H1 (cell line): ENCODE data around the gene ZC3H18. TPM values are rescaled to one million over a fixed set of nuclear protein-coding genes. Genes with fewer than 3 reads are reported as not detected.

ENCODE experiments used
- CTCF ChIA-PET: fragments of 300-600 bp; sonication (Branson Sonifier 250); formaldehyde crosslinking; loops from one replicate; lab custom pipeline; 2021; ENCODE audit not compliant: partially characterized antibody; lab: Charles Lee
- POLR2A ChIA-PET: fragments of 300-600 bp; sonication (Branson Sonifier 250); formaldehyde crosslinking; loops from one replicate; lab custom pipeline; 2021; ENCODE audit warnings: inconsistent platforms; ENCODE audit not compliant: partially characterized antibody; lab: Charles Lee
- DNase-seq, 2 experiments: peaks; one replicate each; pipeline versions ENCODE4 v3.0.0 to v3.0.0-alpha.2; 2010 to 2022; ENCODE audit warnings: low spot score in 2 of 2, low read depth in 1 of 2, mixed read lengths in 1 of 2
- FAIRE-seq: peaks from 2 replicates; lab custom pipeline; 2011; peaks lifted over from hg19 to GRCh38; lab: Jason Lieb, UNC
- H2AFZ ChIP-seq: 2 replicates; pipeline ENCODE4 v1.8.1; 2012; ENCODE audit warnings: low read length, inconsistent platforms
- H2AK5ac ChIP-seq: 2 replicates; pipeline ENCODE4 v1.6.1; 2013; ENCODE audit warnings: low read depth, low read length
- H2BK120ac ChIP-seq: replicated peaks from 2 replicates; pipeline ENCODE3; 2013; ENCODE audit warnings: low read depth, low read length, inconsistent platforms
- H2BK12ac ChIP-seq: 2 replicates; pipeline ENCODE4 v1.6.1; 2013; ENCODE audit warnings: low read depth, low read length
- H2BK15ac ChIP-seq: 2 replicates; pipeline ENCODE4 v1.6.1; 2013; ENCODE audit warnings: low read length
- H2BK20ac ChIP-seq: 2 replicates; pipeline ENCODE4 v1.6.1; 2013; ENCODE audit warnings: low read length
- H2BK5ac ChIP-seq: 2 replicates; pipeline ENCODE4 v1.6.1; 2013; ENCODE audit warnings: low read depth, low read length
- H3K14ac ChIP-seq: 2 replicates; pipeline ENCODE4 v1.6.1; 2013; ENCODE audit warnings: inconsistent platforms; ENCODE audit not compliant: insufficient read length
- H3K18ac ChIP-seq: 2 replicates; pipeline ENCODE4 v1.6.1; 2013; ENCODE audit warnings: low read length; ENCODE audit errors: extremely low read depth
- H3K23ac ChIP-seq: 2 replicates; pipeline ENCODE4 v1.6.1; 2013; ENCODE audit warnings: inconsistent platforms; ENCODE audit not compliant: insufficient read length
- H3K23me2 ChIP-seq: 2 replicates; pipeline ENCODE4 v1.6.1; 2013; ENCODE audit warnings: low read depth, low read length
- H3K27ac ChIP-seq: 2 replicates; pipeline ENCODE4 v1.6.1; 2011; ENCODE audit warnings: low read depth, low read length, inconsistent platforms
- H3K27me3 ChIP-seq, 4 experiments: replicated peaks in 1 of 4; 1 replicate in 1 of 4; 2 replicates in 3 of 4; pipeline versions ENCODE4 v1.6.1 to v1.8.1; 2011 to 2013; ENCODE audit warnings: low read length in 3 of 4, mild to moderate bottlenecking in 3 of 4, inconsistent platforms in 2 of 4, mixed read lengths in 2 of 4, moderate library complexity in 1 of 4; ENCODE audit not compliant: control insufficient read depth in 3 of 4, insufficient read depth in 3 of 4; ENCODE audit errors: extremely low read depth in 1 of 4
- H3K36me3 ChIP-seq, 4 experiments: 2 replicates each; pipeline versions ENCODE4 v1.6.1 to v1.8.1; 2011 to 2013; ENCODE audit warnings: mild to moderate bottlenecking in 4 of 4, low read length in 3 of 4, moderate library complexity in 2 of 4, control low read depth in 1 of 4, inconsistent platforms in 1 of 4; ENCODE audit not compliant: insufficient read depth in 4 of 4, control insufficient read depth in 2 of 4
- H3K4ac ChIP-seq: replicated peaks from 2 replicates; pipeline ENCODE3; 2013; ENCODE audit warnings: low read length, low read depth, mixed read lengths, inconsistent platforms; ENCODE audit not compliant: insufficient read length
- H3K4me1 ChIP-seq, 4 experiments: replicated peaks in 1 of 4; 1 replicate in 1 of 4; 2 replicates in 3 of 4; pipeline versions ENCODE4 v1.6.1 to v1.8.1; 2011 to 2013; ENCODE audit warnings: low read length in 3 of 4, inconsistent platforms in 2 of 4, mixed read lengths in 1 of 4; ENCODE audit not compliant: insufficient read depth in 4 of 4, control insufficient read depth in 3 of 4
- H3K4me2 ChIP-seq, 2 experiments: 2 replicates each; pipeline versions ENCODE4 v1.6.1 to v1.8.1; 2011 to 2013; ENCODE audit warnings: low read depth in 2 of 2, low read length in 2 of 2, control low read depth in 1 of 2, inconsistent platforms in 1 of 2, mild to moderate bottlenecking in 1 of 2; ENCODE audit not compliant: insufficient read depth in 1 of 2
- H3K4me3 ChIP-seq, 4 experiments: fragments of 200-600, 300-600 bp in 1 of 4; sonication (generic), shearing (Covaris generic), sonication (Bioruptor Twin) in 1 of 4; 2 replicates each; pipeline versions ENCODE4 v1.5.1 to v1.8.1; 2011 to 2016; ENCODE audit warnings: low read length in 4 of 4, low read depth in 3 of 4, control low read depth in 2 of 4, inconsistent platforms in 2 of 4, mild to moderate bottlenecking in 2 of 4, mixed read lengths in 1 of 4, moderate library complexity in 1 of 4; ENCODE audit not compliant: insufficient read depth in 2 of 4; ENCODE audit errors: extremely low read depth in 1 of 4
- H3K56ac ChIP-seq: replicated peaks from 2 replicates; pipeline ENCODE3; 2013; ENCODE audit warnings: low read depth, mild to moderate bottlenecking, mixed read lengths, low read length, inconsistent platforms; ENCODE audit not compliant: insufficient read length
- H3K79me1 ChIP-seq: 2 replicates; pipeline ENCODE4 v1.6.1; 2013; ENCODE audit warnings: low read depth, low read length, control low read depth
- H3K79me2 ChIP-seq, 2 experiments: 2 replicates each; pipeline versions ENCODE4 v1.6.1 to v1.8.1; 2012 to 2013; ENCODE audit warnings: low read length in 2 of 2, mild to moderate bottlenecking in 2 of 2, inconsistent platforms in 1 of 2; ENCODE audit not compliant: insufficient read depth in 2 of 2, control insufficient read depth in 1 of 2
- H3K9ac ChIP-seq, 4 experiments: replicated peaks in 1 of 4; 1 replicate in 1 of 4; 2 replicates in 3 of 4; pipeline versions ENCODE4 v1.6.1 to v1.8.1; 2011 to 2013; ENCODE audit warnings: low read depth in 3 of 4, low read length in 3 of 4, control low read depth in 2 of 4, mild to moderate bottlenecking in 2 of 4, moderate library complexity in 2 of 4, inconsistent platforms in 1 of 4; ENCODE audit errors: extremely low read depth in 1 of 4
- H3K9me3 ChIP-seq, 2 experiments: 2 replicates each; pipeline versions ENCODE4 v1.6.1 to v1.8.1; 2012 to 2013; ENCODE audit warnings: mild to moderate bottlenecking in 2 of 2, moderate library complexity in 2 of 2, control low read depth in 1 of 2, inconsistent platforms in 1 of 2, low read depth in 1 of 2, low read length in 1 of 2, mixed read lengths in 1 of 2; ENCODE audit not compliant: insufficient read depth in 2 of 2
- H4K20me1 ChIP-seq, 2 experiments: replicated peaks in 1 of 2; 2 replicates each; pipeline versions ENCODE3 to v1.8.1; 2011 to 2013; ENCODE audit warnings: inconsistent platforms in 2 of 2, low read length in 2 of 2, mild to moderate bottlenecking in 1 of 2; ENCODE audit not compliant: insufficient read depth in 2 of 2, control insufficient read depth in 1 of 2
- H4K5ac ChIP-seq: 2 replicates; pipeline ENCODE4 v1.6.1; 2013; ENCODE audit warnings: low read length, low read depth, mixed read lengths, inconsistent platforms; ENCODE audit not compliant: insufficient read length
- H4K8ac ChIP-seq: 2 replicates; pipeline ENCODE4 v1.8.0; 2013; ENCODE audit warnings: mild to moderate bottlenecking, moderate library complexity, low read length, inconsistent platforms; ENCODE audit not compliant: insufficient read depth; ENCODE audit errors: extremely low read depth
- H4K91ac ChIP-seq: replicated peaks from 2 replicates; pipeline ENCODE3; 2013; ENCODE audit warnings: low read length, mixed read lengths, inconsistent platforms; ENCODE audit not compliant: insufficient read length
- CEBPB ChIP-seq: IDR thresholded peaks from 2 replicates; pipeline ENCODE4 v1.6.1; 2012; ENCODE audit warnings: low read depth, low read length
- CREB1 ChIP-seq: IDR thresholded peaks from 2 replicates; pipeline ENCODE4 v1.6.1; 2012; ENCODE audit warnings: inconsistent platforms
- HDAC2 ChIP-seq, 2 experiments: fragments of 300-600 bp in 1 of 2; sonication (generic) in 1 of 2; IDR thresholded peaks; 2 replicates each; pipeline ENCODE4 v1.6.1; 2011 to 2012; ENCODE audit warnings: low read depth in 2 of 2, low read length in 2 of 2, mild to moderate bottlenecking in 2 of 2, moderate library complexity in 2 of 2, borderline replicate concordance in 1 of 2, inconsistent platforms in 1 of 2
- KDM1A ChIP-seq: fragments of 200-600, 300-600 bp; sonication (generic); IDR thresholded peaks from 2 replicates; pipeline ENCODE4 v1.7.1; 2016; ENCODE audit warnings: mild to moderate bottlenecking, low read length, borderline replicate concordance
- KDM4A ChIP-seq: IDR thresholded peaks from one replicate; pipeline ENCODE4 v1.7.1; 2012; ENCODE audit warnings: low read depth, mild to moderate bottlenecking, moderate library complexity, low read length, inconsistent platforms; ENCODE audit not compliant: severe bottlenecking
- NRF1 ChIP-seq: IDR thresholded peaks from 2 replicates; pipeline ENCODE4 v1.6.1; 2011; ENCODE audit warnings: mild to moderate bottlenecking, low read depth, low read length, improper control_type of control experiment
- RAD21 ChIP-seq, 2 experiments: IDR thresholded peaks in 1 of 2; conservative IDR thresholded peaks in 1 of 2; 2 replicates each; pipeline ENCODE4 v1.6.1; 2011; ENCODE audit warnings: low read depth in 2 of 2, low read length in 2 of 2, improper control_type of control experiment in 1 of 2, inconsistent platforms in 1 of 2, mild to moderate bottlenecking in 1 of 2, moderate library complexity in 1 of 2
- RBBP5 ChIP-seq: IDR thresholded peaks from 2 replicates; pipeline ENCODE4 v1.7.1; 2012; ENCODE audit warnings: low read depth, mild to moderate bottlenecking, inconsistent platforms, low read length, moderate library complexity, borderline replicate concordance
- WGBS, 2 experiments: shearing (Covaris generic) in 1 of 2; methylation state at CpG; one replicate each; pipeline versions ENCODE4 v1.1.6 to v1.1.7; 2013 to 2015; ENCODE audit warnings: low lambda C conversion rate in 2 of 2, mixed read lengths in 2 of 2, inconsistent platforms in 1 of 2, low coverage in 1 of 2, missing lambda C conversion rate in 1 of 2; ENCODE audit not compliant: insufficient replicate concordance in 2 of 2, insufficient coverage in 1 of 2, insufficient read length in 1 of 2; ENCODE audit errors: extremely low coverage in 1 of 2, missing lambda C conversion rate in 1 of 2; 5-methylcytosine and 5-hydroxymethylcytosine counted together
- polyA plus RNA-seq, 7 experiments: library from polyadenylated mRNA; depleted of rRNA in 3 of 7; stranded (reverse) in 5 of 7; unstranded in 2 of 7; fragments of >200 nt in 5 of 7; fragments of 200-250 nt in 2 of 7; gene quantifications; 1 replicate in 5 of 7; 2 replicates in 1 of 7; 4 replicates in 1 of 7; pipeline versions ENCODE4 v1.2.1 to v1.2.3, GENCODE V29; 2011 to 2013; ENCODE audit warnings: missing spikeins in 2 of 7, mixed read lengths in 2 of 7
- total RNA-seq: library from RNA; stranded (reverse); fragmentation: NEBNext Ultra II Directional; extraction: Animal tissue kit (Norgen Biotek cat#: 25700); gene quantifications from 2 replicates; pipeline ENCODE4 v1.2.1, GENCODE V29; 2021

ZC3H18 gene
- total and polyA plus RNA-seq, 2 of the 8 experiments (the other 6 are each of a cell fraction or from before 2014, with no cell fraction given): 12.1 to 73.2 TPM

DNA sequence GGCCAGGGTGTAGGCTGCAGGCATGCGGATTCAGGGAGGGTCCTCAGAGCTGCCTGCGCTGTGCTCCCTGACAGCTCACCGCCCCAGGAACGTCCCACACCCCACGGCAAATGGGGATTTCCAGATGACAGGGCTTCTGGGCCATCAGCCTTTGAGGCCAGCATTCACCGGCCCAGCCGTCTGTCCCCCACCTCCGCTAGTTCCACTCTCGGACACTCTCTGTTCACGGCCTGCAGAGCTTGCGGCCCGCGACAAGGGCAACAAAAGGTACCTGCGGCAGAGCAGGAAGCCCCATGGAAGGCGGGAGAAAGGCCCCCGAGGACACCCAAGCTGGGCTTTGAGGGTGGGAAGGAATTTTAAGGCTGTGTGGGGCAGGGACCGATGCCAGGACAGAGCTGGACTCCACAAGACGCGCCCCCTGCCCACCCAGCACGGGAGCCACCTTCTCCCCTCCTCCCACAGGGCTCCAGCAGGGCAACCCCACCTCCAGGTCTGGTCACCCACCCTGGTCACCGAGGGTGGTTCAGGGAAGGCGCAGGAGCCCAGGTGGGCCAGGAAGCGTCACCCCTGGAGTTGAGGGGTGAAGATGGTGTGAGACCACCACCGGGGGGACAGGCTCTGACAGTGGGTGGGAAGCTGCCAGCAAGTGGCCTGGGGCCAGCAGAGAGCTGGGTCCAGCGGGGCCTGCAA lies 86.2 kb downstream of the ZC3H18 start:
- Histone ChIP-seq H4K8ac (no peak overlapping the region; the same call in 1 of the 2 replicates), H3K4me2 (no peak overlapping the region), H2AK5ac (no peak overlapping the region), H3K36me3 (peaks cover 3 to 29% (median 4%) of the 10 kb centered on the region in 4 experiments; a peak in 7 of 8 replicates), H4K5ac (no peak overlapping the region), H2AFZ (no peak overlapping the region), H2BK20ac (no peak overlapping the region), H3K9ac (no peak overlapping the region), H3K18ac (no peak overlapping the region), H3K23me2 (no peaks in the 10 kb centered on the region; the same call in 1 of the 2 replicates), H2BK15ac (no peak overlapping the region), H3K14ac (no peak overlapping the region), H3K23ac (no peak overlapping the region), H3K27me3 (no peaks in the 10 kb centered on the region), H4K91ac (no peak overlapping the region), H3K4me1 (peaks cover 0 to 2% (median 1%) of the 10 kb centered on the region in 4 experiments; a peak in 5 of 7 replicates), H3K79me2 (peaks cover 0 to 25% of the 10 kb centered on the region in 2 experiments; a peak in 3 of 4 replicates), H3K9me3 (no peaks in the 10 kb centered on the region)
- FAIRE-seq: no peak
- CTCF ChIA-PET: interaction anchor here (0.7 to 1.5 kb wide), 4 partner anchors 8 to 49 kb away, joined by 3 to 5 read pairs (median 4); no protein-coding TSS in a partner anchor
- POLR2A ChIA-PET: no interaction called here
- DNase-seq: no peak
- no peak for TF ChIP-seq CREB1
- no peak for TF ChIP-seq NRF1
- no peak for TF ChIP-seq KDM1A
- no peak for TF ChIP-seq RAD21 (IDR thresholded peaks at IDR 0.05 in 1 of 2, conservative IDR thresholded peaks at IDR 0.05 in 1 of 2; ENCODE audit: low read depth in 2 of 2, low read length in 2 of 2)
- TF ChIP-seq CEBPB: no peak
- TF ChIP-seq RBBP5: no peak
- no peak for TF ChIP-seq KDM4A
- TF ChIP-seq HDAC2 (IDR thresholded peaks at IDR 0.05; ENCODE audit: borderline replicate concordance in 1 of 2, low read depth in 2 of 2, low read length in 2 of 2): no peak
- TF ChIP-seq, all 59 proteins: peak for 0
- Histone ChIP-seq H2BK12ac (no peak overlapping the region), H3K4ac (no peak overlapping the region), H2BK120ac (no peak overlapping the region), H2BK5ac (no peak overlapping the region), H3K4me3 (no peak overlapping the region), H3K79me1 (peaks cover 2% of the 10 kb centered on the region; the same call in 1 of the 2 replicates), H4K20me1 (peaks cover 2 to 32% of the 10 kb centered on the region in 2 experiments), H3K27ac (no peak overlapping the region), H3K56ac (no peak overlapping the region)
- WGBS, 2 experiments: 88% methylated on average over 25 of the region's 25 CpGs; no CpG with 5 or more reads in 1 of the 2 experiments
